ENCODE data around the gene TBC1D14.

DNA sequence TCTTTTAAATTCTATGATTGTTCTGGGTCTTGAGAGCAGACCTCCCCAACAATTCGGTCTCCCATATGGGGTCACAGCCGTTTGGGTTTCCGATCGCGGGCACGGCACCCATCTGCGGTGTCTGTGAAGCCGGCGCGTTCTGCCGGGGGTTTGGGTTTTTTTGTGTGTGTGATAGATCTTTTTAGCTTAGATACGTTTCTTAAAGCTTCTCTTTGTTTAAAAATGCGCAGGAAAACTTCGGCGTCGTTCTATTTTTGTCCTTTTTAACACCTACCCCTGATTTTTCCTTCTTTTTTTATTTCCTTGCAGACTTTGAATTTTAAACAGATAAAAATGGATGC, 34.2 kb downstream of the TBC1D14 start:
- no peak for TF ChIP-seq POLR2A (IDR thresholded peaks at IDR 0.05)
- no peak for TF ChIP-seq CTCF (IDR thresholded peaks at IDR 0.05)

Measured in heart left ventricle (tissue), 13 donors.